WTC11 (cell line): ENCODE results near the gene SLC35F1. TPM values are rescaled to one million over a fixed set of nuclear protein-coding genes. Genes with fewer than 3 reads are reported as not detected.

Experiments used
- ATAC-seq: fragments of 200-7000 bp; cut with Tn5 transposase; 2 replicates; pipeline ENCODE4 v1.10.0; 2021; ENCODE audit warnings: mild to moderate bottlenecking, moderate library complexity
- CTCF ChIA-PET: fragments of 300-600 bp; sonication (Branson Sonifier 250); formaldehyde crosslinking; loops from one replicate; lab custom pipeline; 2021; ENCODE audit warnings: antibody characterized with exemption; lab: Charles Lee
- POLR2A ChIA-PET: fragments of 350-600 bp; sonication (Branson Sonifier 250); formaldehyde crosslinking; loops from one replicate; lab custom pipeline; 2021; ENCODE audit warnings: antibody characterized with exemption; lab: Charles Lee
- DNase-seq: peaks from one replicate; pipeline ENCODE4 v3.0.0; 2021; ENCODE audit warnings: low spot score
- H3K27ac Mint-ChIP-seq: 2 replicates; pipeline ENCODE4 v1.8.0; 2021; ENCODE audit warnings: mixed read lengths
- H3K27me3 Mint-ChIP-seq: 2 replicates; pipeline ENCODE4 v1.8.0; 2021; ENCODE audit warnings: low read depth, mild to moderate bottlenecking, moderate library complexity, mixed read lengths
- H3K36me3 Mint-ChIP-seq: 2 replicates; pipeline ENCODE4 v1.8.0; 2021; ENCODE audit warnings: mixed read lengths
- H3K4me1 Mint-ChIP-seq: 2 replicates; pipeline ENCODE4 v1.8.0; 2022; ENCODE audit warnings: mixed read lengths
- H3K4me3 Mint-ChIP-seq: 2 replicates; pipeline ENCODE4 v1.8.0; 2021; ENCODE audit warnings: mild to moderate bottlenecking, moderate library complexity, mixed read lengths
- H3K9me3 Mint-ChIP-seq: 2 replicates; pipeline ENCODE4 v1.8.0; 2021; ENCODE audit warnings: mixed read lengths
- ATF1 ChIP-seq: sonication (generic); formaldehyde crosslinking; IDR thresholded peaks from 2 replicates; pipeline ENCODE4 v1.8.1; 2023; ENCODE audit warnings: mild to moderate bottlenecking, moderate library complexity, missing genetic modification reagents
- CBFB ChIP-seq: sonication (generic); formaldehyde crosslinking; IDR thresholded peaks from 2 replicates; pipeline ENCODE4 v1.8.1; 2022; ENCODE audit warnings: mild to moderate bottlenecking, low read depth, missing genetic modification reagents
- CREM ChIP-seq: sonication (generic); formaldehyde crosslinking; IDR thresholded peaks from 2 replicates; pipeline ENCODE4 v1.8.1; 2022; ENCODE audit warnings: mild to moderate bottlenecking, missing genetic modification reagents, moderate library complexity
- ESRRA ChIP-seq: sonication (generic); formaldehyde crosslinking; IDR thresholded peaks from 2 replicates; pipeline ENCODE4 v1.8.1; 2022; ENCODE audit warnings: mild to moderate bottlenecking, missing genetic modification reagents, borderline replicate concordance
- FOXJ3 ChIP-seq: sonication (generic); formaldehyde crosslinking; IDR thresholded peaks from 2 replicates; pipeline ENCODE4 v1.9.0; 2021; ENCODE audit warnings: missing genetic modification reagents, mild to moderate bottlenecking, borderline replicate concordance
- GTF2I ChIP-seq: fragments of 250-450 bp; sonication (Bioruptor Pico); conservative IDR thresholded peaks from 2 replicates; pipeline ENCODE4 v1.4.0; 2021; ENCODE audit warnings: mild to moderate bottlenecking
- HMGA2 ChIP-seq: fragments of 250-450 bp; sonication (Bioruptor Pico); IDR thresholded peaks from 2 replicates; pipeline ENCODE4 v1.4.0; 2021; ENCODE audit warnings: mild to moderate bottlenecking, moderate library complexity
- IRF2 ChIP-seq: sonication (generic); formaldehyde crosslinking; IDR thresholded peaks from 2 replicates; pipeline ENCODE4 v1.8.0; 2022; ENCODE audit warnings: low read depth, missing genetic modification reagents, borderline replicate concordance
- OVOL2 ChIP-seq: fragments of 250-450 bp; sonication (Bioruptor Pico); IDR thresholded peaks from 2 replicates; pipeline ENCODE4 v1.9.0; 2021; ENCODE audit warnings: mild to moderate bottlenecking, borderline replicate concordance
- SMAD3 ChIP-seq: sonication (generic); formaldehyde crosslinking; IDR thresholded peaks from 2 replicates; pipeline ENCODE4 v1.8.0; 2022; ENCODE audit warnings: missing genetic modification reagents, mild to moderate bottlenecking, borderline replicate concordance
- SMAD4 ChIP-seq: sonication (generic); formaldehyde crosslinking; IDR thresholded peaks from 2 replicates; pipeline ENCODE4 v1.8.0; 2022; ENCODE audit warnings: mild to moderate bottlenecking, missing genetic modification reagents
- TEAD1 ChIP-seq: sonication (generic); formaldehyde crosslinking; IDR thresholded peaks from 2 replicates; pipeline ENCODE4 v1.8.0; 2022; ENCODE audit warnings: mild to moderate bottlenecking, missing genetic modification reagents
- total RNA-seq: library from RNA; stranded (reverse); gene quantifications from 3 replicates; pipeline ENCODE4 v1.2.3, GENCODE V29; 2021
- TF ChIP-seq, protein P1 (sequence below): sonication (generic); formaldehyde crosslinking; IDR thresholded peaks from 2 replicates; pipeline ENCODE4 v1.8.1; 2022; ENCODE audit warnings: low read depth, mild to moderate bottlenecking, moderate library complexity, missing genetic modification reagents, borderline replicate concordance
- TF ChIP-seq, protein P2 (sequence below): sonication (generic); formaldehyde crosslinking; IDR thresholded peaks from 2 replicates; pipeline ENCODE4 v1.8.1; 2023; ENCODE audit warnings: mild to moderate bottlenecking, missing genetic modification reagents, moderate library complexity
- TF ChIP-seq, protein P3 (sequence below): fragments of 250-450 bp; sonication (Bioruptor Pico); IDR thresholded peaks from 2 replicates; pipeline ENCODE4 v1.9.0; 2021; ENCODE audit warnings: moderate library complexity, mild to moderate bottlenecking, inconsistent platforms, borderline replicate concordance
- TF ChIP-seq, protein P4 (sequence below): sonication (generic); formaldehyde crosslinking; IDR thresholded peaks from 2 replicates; pipeline ENCODE4 v1.8.1; 2022; ENCODE audit warnings: missing genetic modification reagents, borderline replicate concordance
- TF ChIP-seq, protein P5 (sequence below): sonication (generic); formaldehyde crosslinking; IDR thresholded peaks from 2 replicates; pipeline ENCODE4 v1.8.1; 2022; ENCODE audit warnings: mild to moderate bottlenecking, moderate library complexity, missing genetic modification reagents
- TF ChIP-seq, protein P6 (sequence below): sonication (generic); formaldehyde crosslinking; IDR thresholded peaks from 2 replicates; pipeline ENCODE4 v1.8.1; 2023; ENCODE audit warnings: mild to moderate bottlenecking, missing genetic modification reagents, moderate library complexity
- TF ChIP-seq, protein P7 (sequence below): fragments of 250-450 bp; sonication (Bioruptor Pico); IDR thresholded peaks from 2 replicates; pipeline ENCODE4 v1.8.0; 2021; ENCODE audit warnings: mild to moderate bottlenecking
- TF ChIP-seq, protein P8 (sequence below): fragments of 200-600 bp; IDR thresholded peaks from 2 replicates; pipeline ENCODE4 v1.8.0; 2022; ENCODE audit warnings: antibody characterized with exemption

The SLC35F1 gene
- total RNA-seq, 1 experiment from 2014 or later: 11.0 TPM

DNA sequence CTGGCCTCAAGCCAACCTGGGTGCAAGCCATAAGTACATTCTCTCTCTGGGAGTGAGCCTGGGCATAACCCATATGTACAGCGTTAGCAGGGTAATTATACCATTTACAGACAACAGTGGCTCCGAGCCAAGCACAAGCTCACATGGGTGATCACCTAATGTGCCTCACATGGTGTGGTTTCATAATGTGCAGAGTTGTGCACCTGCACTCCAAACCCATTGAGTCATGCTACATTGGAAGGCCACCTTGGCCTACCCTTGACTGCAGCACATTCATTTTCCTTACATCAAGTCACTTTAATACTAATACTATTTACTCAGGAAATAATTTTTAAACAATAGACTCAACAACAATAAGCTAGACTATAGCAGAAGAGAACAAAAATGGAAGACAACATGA lies 446.5 kb downstream of the SLC35F1 start (continued):
- no peak for TF ChIP-seq ESRRA (CRISPR knock-in tag)
- TF ChIP-seq, protein P1, sequence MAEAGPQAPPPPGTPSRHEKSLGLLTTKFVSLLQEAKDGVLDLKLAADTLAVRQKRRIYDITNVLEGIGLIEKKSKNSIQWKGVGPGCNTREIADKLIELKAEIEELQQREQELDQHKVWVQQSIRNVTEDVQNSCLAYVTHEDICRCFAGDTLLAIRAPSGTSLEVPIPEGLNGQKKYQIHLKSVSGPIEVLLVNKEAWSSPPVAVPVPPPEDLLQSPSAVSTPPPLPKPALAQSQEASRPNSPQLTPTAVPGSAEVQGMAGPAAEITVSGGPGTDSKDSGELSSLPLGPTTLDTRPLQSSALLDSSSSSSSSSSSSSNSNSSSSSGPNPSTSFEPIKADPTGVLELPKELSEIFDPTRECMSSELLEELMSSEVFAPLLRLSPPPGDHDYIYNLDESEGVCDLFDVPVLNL (CRISPR knock-in tag): no peak
- no peak for TF ChIP-seq IRF2
- no peak for TF ChIP-seq SMAD3 (CRISPR knock-in tag)
- TF ChIP-seq TEAD1 (CRISPR knock-in tag): no peak
- TF ChIP-seq, all 79 proteins: peak for 0

DNA sequence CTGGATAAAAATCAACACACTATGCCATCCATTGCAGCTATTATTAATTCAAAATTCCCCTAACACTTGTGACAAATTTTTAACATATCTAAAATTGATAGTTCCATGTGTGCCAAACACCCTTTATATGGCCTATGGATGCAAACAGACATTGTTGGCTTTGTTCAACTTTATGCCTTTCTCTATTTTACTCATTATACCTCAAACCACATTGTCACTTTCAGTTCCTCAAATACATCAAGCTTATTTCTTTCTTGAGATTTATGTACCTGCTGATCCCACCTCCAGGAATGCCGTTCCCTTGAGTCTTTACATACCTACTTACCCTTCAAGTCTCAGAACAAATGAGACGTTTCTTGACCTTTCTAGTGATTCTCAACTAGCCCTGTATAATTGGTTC lies 447.6 kb downstream of the SLC35F1 start:
- TF ChIP-seq CREM (CRISPR knock-in tag): no peak
- no peak for TF ChIP-seq TEAD1 (CRISPR knock-in tag)
- TF ChIP-seq, protein P1 (CRISPR knock-in tag): no peak
- TF ChIP-seq, protein P2, sequence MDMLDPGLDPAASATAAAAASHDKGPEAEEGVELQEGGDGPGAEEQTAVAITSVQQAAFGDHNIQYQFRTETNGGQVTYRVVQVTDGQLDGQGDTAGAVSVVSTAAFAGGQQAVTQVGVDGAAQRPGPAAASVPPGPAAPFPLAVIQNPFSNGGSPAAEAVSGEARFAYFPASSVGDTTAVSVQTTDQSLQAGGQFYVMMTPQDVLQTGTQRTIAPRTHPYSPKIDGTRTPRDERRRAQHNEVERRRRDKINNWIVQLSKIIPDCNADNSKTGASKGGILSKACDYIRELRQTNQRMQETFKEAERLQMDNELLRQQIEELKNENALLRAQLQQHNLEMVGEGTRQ: no peak
- TF ChIP-seq HMGA2: no peak
- TF ChIP-seq, protein P3, sequence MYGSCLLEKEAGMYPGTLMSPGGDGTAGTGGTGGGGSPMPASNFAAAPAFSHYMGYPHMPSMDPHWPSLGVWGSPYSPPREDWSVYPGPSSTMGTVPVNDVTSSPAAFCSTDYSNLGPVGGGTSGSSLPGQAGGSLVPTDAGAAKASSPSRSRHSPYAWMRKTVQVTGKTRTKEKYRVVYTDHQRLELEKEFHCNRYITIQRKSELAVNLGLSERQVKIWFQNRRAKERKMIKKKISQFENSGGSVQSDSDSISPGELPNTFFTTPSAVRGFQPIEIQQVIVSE (CRISPR knock-in tag): no peak
- no peak for TF ChIP-seq ATF1 (CRISPR knock-in tag)
- no peak for TF ChIP-seq SMAD4 (CRISPR knock-in tag)
- TF ChIP-seq, protein P4, sequence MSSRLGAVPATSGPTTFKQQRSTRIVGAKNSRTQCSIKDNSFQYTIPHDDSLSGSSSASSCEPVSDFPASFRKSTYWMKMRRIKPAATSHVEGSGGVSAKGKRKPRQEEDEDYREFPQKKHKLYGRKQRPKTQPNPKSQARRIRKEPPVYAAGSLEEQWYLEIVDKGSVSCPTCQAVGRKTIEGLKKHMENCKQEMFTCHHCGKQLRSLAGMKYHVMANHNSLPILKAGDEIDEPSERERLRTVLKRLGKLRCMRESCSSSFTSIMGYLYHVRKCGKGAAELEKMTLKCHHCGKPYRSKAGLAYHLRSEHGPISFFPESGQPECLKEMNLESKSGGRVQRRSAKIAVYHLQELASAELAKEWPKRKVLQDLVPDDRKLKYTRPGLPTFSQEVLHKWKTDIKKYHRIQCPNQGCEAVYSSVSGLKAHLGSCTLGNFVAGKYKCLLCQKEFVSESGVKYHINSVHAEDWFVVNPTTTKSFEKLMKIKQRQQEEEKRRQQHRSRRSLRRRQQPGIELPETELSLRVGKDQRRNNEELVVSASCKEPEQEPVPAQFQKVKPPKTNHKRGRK (CRISPR knock-in tag): no peak
- TF ChIP-seq, protein P5, sequence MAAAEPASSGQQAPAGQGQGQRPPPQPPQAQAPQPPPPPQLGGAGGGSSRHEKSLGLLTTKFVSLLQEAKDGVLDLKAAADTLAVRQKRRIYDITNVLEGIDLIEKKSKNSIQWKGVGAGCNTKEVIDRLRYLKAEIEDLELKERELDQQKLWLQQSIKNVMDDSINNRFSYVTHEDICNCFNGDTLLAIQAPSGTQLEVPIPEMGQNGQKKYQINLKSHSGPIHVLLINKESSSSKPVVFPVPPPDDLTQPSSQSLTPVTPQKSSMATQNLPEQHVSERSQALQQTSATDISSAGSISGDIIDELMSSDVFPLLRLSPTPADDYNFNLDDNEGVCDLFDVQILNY (CRISPR knock-in tag): no peak
- TF ChIP-seq, protein P6, sequence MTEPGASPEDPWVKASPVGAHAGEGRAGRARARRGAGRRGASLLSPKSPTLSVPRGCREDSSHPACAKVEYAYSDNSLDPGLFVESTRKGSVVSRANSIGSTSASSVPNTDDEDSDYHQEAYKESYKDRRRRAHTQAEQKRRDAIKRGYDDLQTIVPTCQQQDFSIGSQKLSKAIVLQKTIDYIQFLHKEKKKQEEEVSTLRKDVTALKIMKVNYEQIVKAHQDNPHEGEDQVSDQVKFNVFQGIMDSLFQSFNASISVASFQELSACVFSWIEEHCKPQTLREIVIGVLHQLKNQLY (CRISPR knock-in tag): no peak
- TF ChIP-seq GTF2I (CRISPR knock-in tag): no peak
- TF ChIP-seq, protein P7, sequence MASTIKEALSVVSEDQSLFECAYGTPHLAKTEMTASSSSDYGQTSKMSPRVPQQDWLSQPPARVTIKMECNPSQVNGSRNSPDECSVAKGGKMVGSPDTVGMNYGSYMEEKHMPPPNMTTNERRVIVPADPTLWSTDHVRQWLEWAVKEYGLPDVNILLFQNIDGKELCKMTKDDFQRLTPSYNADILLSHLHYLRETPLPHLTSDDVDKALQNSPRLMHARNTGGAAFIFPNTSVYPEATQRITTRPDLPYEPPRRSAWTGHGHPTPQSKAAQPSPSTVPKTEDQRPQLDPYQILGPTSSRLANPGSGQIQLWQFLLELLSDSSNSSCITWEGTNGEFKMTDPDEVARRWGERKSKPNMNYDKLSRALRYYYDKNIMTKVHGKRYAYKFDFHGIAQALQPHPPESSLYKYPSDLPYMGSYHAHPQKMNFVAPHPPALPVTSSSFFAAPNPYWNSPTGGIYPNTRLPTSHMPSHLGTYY (CRISPR knock-in tag): no peak
- no peak for TF ChIP-seq ESRRA (CRISPR knock-in tag)
- TF ChIP-seq, protein P8, sequence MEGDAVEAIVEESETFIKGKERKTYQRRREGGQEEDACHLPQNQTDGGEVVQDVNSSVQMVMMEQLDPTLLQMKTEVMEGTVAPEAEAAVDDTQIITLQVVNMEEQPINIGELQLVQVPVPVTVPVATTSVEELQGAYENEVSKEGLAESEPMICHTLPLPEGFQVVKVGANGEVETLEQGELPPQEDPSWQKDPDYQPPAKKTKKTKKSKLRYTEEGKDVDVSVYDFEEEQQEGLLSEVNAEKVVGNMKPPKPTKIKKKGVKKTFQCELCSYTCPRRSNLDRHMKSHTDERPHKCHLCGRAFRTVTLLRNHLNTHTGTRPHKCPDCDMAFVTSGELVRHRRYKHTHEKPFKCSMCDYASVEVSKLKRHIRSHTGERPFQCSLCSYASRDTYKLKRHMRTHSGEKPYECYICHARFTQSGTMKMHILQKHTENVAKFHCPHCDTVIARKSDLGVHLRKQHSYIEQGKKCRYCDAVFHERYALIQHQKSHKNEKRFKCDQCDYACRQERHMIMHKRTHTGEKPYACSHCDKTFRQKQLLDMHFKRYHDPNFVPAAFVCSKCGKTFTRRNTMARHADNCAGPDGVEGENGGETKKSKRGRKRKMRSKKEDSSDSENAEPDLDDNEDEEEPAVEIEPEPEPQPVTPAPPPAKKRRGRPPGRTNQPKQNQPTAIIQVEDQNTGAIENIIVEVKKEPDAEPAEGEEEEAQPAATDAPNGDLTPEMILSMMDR: no peak
- no peak for TF ChIP-seq OVOL2 (CRISPR knock-in tag)
- TF ChIP-seq FOXJ3 (CRISPR knock-in tag): no peak
- no peak for TF ChIP-seq CBFB (CRISPR knock-in tag)
- TF ChIP-seq, all 79 proteins: peak for 0
- ChIA-PET POLR2A (no interaction called here), CTCF (no interaction called here)
- Mint-ChIP-seq H3K4me3 (no peak overlapping the region), H3K27ac (no peak overlapping the region), H3K36me3 (no peaks in the 10 kb centered on the region), H3K9me3 (peaks cover 10% of the 10 kb centered on the region), H3K27me3 (no peaks in the 10 kb centered on the region), H3K4me1 (peaks cover 7% of the 10 kb centered on the region)
- DNase-seq (no peak), ATAC-seq (no peak)
